GM21360 (cell line): Measurements from ENCODE around the gene LINGO4.

ENCODE experiments used
- ATAC-seq: cut with Tn5 transposase; IDR thresholded peaks from one replicate; pipeline ENCODE4 v1.9.1; 2021; ENCODE audit warnings: mild to moderate bottlenecking, moderate library complexity; ENCODE audit not compliant: unreplicated experiment

LINGO4 gene

GRCh38 chr1:151814971-151815545, 9.8 kb upstream of the LINGO4 start:
- no peak for ATAC-seq

GRCh38 chr1:151814426-151814825, 9.2 kb upstream of the LINGO4 start:
- no peak for ATAC-seq

GRCh38 chr1:151813271-151813977, 8.2 kb upstream of the LINGO4 start:
- no peak for ATAC-seq

GRCh38 chr1:151811181-151811580, 6.0 kb upstream of the LINGO4 start:
- no peak for ATAC-seq

GRCh38 chr1:151809985-151810556, 4.9 kb upstream of the LINGO4 start:
- no peak for ATAC-seq

GRCh38 chr1:151809290-151809984, 4.2 kb upstream of the LINGO4 start:
- ATAC-seq = no peak

GRCh38 chr1:151807766-151808165, 2.5 kb upstream of the LINGO4 start:
- ATAC-seq = no peak

- ATAC-seq = no peak
Observed at GRCh38 chr1:151807131-151807530, 1.9 kb upstream of the LINGO4 start.

- ATAC-seq = no peak
Observed at GRCh38 chr1:151806170-151806569, 951 bp upstream of the LINGO4 start.

- ATAC-seq = no peak
Observed at GRCh38 chr1:151803915-151804314, 1.3 kb downstream of the LINGO4 start.

GRCh38 chr1:151803164-151803563, 2.1 kb downstream of the LINGO4 start:
- no peak for ATAC-seq

- ATAC-seq = no peak
Observed at GRCh38 chr1:151802372-151802771, 2.8 kb downstream of the LINGO4 start.

- no peak for ATAC-seq
Observed at GRCh38 chr1:151801846-151802245, 3.4 kb downstream of the LINGO4 start.

- ATAC-seq = no peak
Observed at GRCh38 chr1:151801310-151801820, 3.9 kb downstream of the LINGO4 start.

- no peak for ATAC-seq
Observed at GRCh38 chr1:151800830-151801229, 4.4 kb downstream of the LINGO4 start.

- no peak for ATAC-seq
Observed at GRCh38 chr1:151799179-151800022, 5.8 kb downstream of the LINGO4 start.

GRCh38 chr1:151798571-151798970, 6.6 kb downstream of the LINGO4 start:
- no peak for ATAC-seq

GRCh38 chr1:151790940-151791651, 14.1 kb downstream of the LINGO4 start:
- ATAC-seq = no peak

- ATAC-seq = peak; percentile 88
Observed at GRCh38 chr1:151790071-151790939, 14.9 kb downstream of the LINGO4 start, which contains the start of gene TDRKH. TSS of gene TDRKH (minus strand) at chr1:151790500. CDS start at chr1:151783022, 7,478 bp downstream.
